Bronchial epithelial cell (primary cell): Measurements from ENCODE around the gene PLCL1. TPM values are rescaled to one million over a fixed set of nuclear protein-coding genes. Genes with fewer than 3 reads are reported as not detected.

ENCODE experiments used
- DNase-seq: peaks from one replicate; pipeline ENCODE4 v3.0.0-alpha.2; 2010; ENCODE audit warnings: low read depth
- FAIRE-seq: peaks from 2 replicates; lab custom pipeline; 2011; peaks lifted over from hg19 to GRCh38; lab: Jason Lieb, UNC
- H3K27me3 ChIP-seq: 2 replicates; pipeline ENCODE4 v1.5.1; 2011; ENCODE audit warnings: low read length; ENCODE audit not compliant: control insufficient read depth, insufficient read depth
- H3K36me3 ChIP-seq: 2 replicates; pipeline ENCODE4 v1.5.1; 2011; ENCODE audit warnings: low read length; ENCODE audit not compliant: control insufficient read depth, insufficient read depth
- H3K4me3 ChIP-seq: 2 replicates; pipeline ENCODE4 v1.5.1; 2011; ENCODE audit warnings: mild to moderate bottlenecking, low read depth, low read length, control low read depth
- CTCF ChIP-seq: IDR thresholded peaks from 2 replicates; pipeline ENCODE4 v1.5.1; 2011; ENCODE audit warnings: mild to moderate bottlenecking, moderate library complexity, low read length, control low read depth, inconsistent platforms; ENCODE audit not compliant: insufficient read depth, severe bottlenecking
- total RNA-seq: library from RNA; depleted of rRNA; stranded (reverse); fragments of >200 nt; gene quantifications from 2 replicates; pipeline ENCODE4 v1.2.1, GENCODE V29; 2014

The PLCL1 gene
- total RNA-seq, 1 donor from 2014 or later, result not detected

- no peak for TF ChIP-seq CTCF
- DNase-seq (no peak), FAIRE-seq (peak; percentile 23)
- H3K27me3 ChIP-seq, result no peaks in the 10 kb centered on the region
- H3K4me3 ChIP-seq, result no peak overlapping the region
- H3K36me3 ChIP-seq, result no peaks in the 10 kb centered on the region
Measured at GRCh38 chr2:197891897-197892442, 87.6 kb downstream of the PLCL1 start.

DNA sequence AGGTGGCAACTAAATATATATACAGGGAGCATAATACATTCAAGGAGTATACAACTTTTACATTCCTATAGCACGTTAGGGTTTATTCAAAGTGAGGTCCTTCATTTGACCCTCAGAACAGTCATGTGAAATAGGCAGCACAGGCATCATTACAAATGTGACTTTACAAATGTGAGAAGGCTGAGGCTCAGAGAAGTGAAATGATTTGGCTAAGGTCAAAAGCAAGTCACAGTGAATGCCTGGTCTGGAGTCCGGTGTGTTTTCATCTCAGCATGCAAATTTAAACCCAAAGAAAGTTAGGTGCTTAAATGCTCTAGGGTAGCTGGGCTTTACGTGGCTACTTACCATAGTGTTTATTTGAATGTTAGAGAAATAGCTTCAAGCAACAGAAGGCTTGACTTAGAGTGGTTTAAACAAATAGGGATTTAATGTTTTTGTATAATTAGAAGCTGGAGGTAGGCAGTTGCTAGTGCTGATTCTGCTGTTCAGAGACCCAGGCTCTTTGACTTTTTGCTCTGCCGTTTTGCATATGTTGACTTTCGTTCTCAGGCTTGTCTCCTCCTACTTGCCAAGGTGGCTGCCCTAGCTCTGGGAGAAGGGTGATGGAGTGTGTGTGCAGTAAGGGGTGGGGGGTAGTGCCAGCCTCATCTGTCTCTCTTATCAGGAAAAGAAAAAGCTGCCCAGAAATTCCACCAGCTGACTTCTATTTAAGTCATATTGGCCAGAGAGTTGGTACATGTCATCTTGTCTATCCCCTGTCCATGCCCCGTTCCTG, 89.2 kb downstream of the PLCL1 start:
- no peaks in the 10 kb centered on the region for H3K36me3 ChIP-seq
- H3K4me3 ChIP-seq, result no peak overlapping the region
- no peak for TF ChIP-seq CTCF
- H3K27me3 ChIP-seq, result no peaks in the 10 kb centered on the region
- DNase-seq (no peak), FAIRE-seq (no peak)

GRCh38 chr2:197894751-197895274, 90.4 kb downstream of the PLCL1 start:
- TF ChIP-seq CTCF, result no peak
- Histone ChIP-seq H3K27me3 (no peaks in the 10 kb centered on the region), H3K4me3 (no peak overlapping the region), H3K36me3 (no peaks in the 10 kb centered on the region)
- DNase-seq (no peak), FAIRE-seq (no peak)

GRCh38 chr2:197897960-197898678, 93.7 kb downstream of the PLCL1 start:
- Histone ChIP-seq H3K27me3 (no peaks in the 10 kb centered on the region), H3K4me3 (no peak overlapping the region), H3K36me3 (no peaks in the 10 kb centered on the region)
- DNase-seq, result no peak
- no peak for FAIRE-seq
- TF ChIP-seq CTCF, result no peak

- Histone ChIP-seq H3K4me3 (no peak overlapping the region), H3K36me3 (no peaks in the 10 kb centered on the region), H3K27me3 (no peaks in the 10 kb centered on the region)
- DNase-seq, result no peak
- no peak for FAIRE-seq
- TF ChIP-seq CTCF, result no peak
Measured at GRCh38 chr2:197904446-197904845, 100.1 kb downstream of the PLCL1 start.
